Caki2 (cell line): ENCODE results near the gene SCNM1. TPM values are rescaled to one million over a fixed set of nuclear protein-coding genes. Genes with fewer than 3 reads are reported as not detected.

Experiments
- DNase-seq: peaks from one replicate; pipeline ENCODE4 v3.0.0-alpha.2; 2015; ENCODE audit warnings: low read depth
- in situ Hi-C: cut with HindIII; loops from 2 replicates; pipeline ENCODE4 v1.10.0; 2016; ENCODE audit warnings: low sequenced_read_pairs, low pct_unique_long_range_greater_than_20kb, mixed read lengths
- total RNA-seq: library from RNA; depleted of rRNA; stranded (reverse); fragments of >200 nt; shearing (Covaris generic); gene quantifications from 2 replicates; pipeline ENCODE4 v1.2.3, GENCODE V29; 2014; ENCODE audit warnings: low replicate concordance

Gene SCNM1
- total RNA-seq, 1 experiment from 2014 or later: 52.3 TPM

- in situ Hi-C loops: no loop called here
Measured at GRCh38 chr1:151145304-151146071, 20.5 kb upstream of the SCNM1 start.

GRCh38 chr1:151146072-151146411 is 19.9 kb upstream of the SCNM1 start:
- no peak for DNase-seq
- in situ Hi-C loops: no loop called here

More at GRCh38 chr1:151145304-151146071, 20.5 kb upstream of the SCNM1 start:
- no peak for DNase-seq

GRCh38 chr1:151146412-151147131 is 19.4 kb upstream of the SCNM1 start, which contains the start of gene SEMA6C:
Gene SEMA6C, minus strand, starts transcription at chr1:151146631. Its CDS starts 4,010 bp downstream, at chr1:151142621.
- in situ Hi-C loops: no loop called here
- peak; percentile 87 for DNase-seq

GRCh38 chr1:151147132-151147503 is 18.8 kb upstream of the SCNM1 start:
- no peak for DNase-seq
- in situ Hi-C loops: no loop called here

- in situ Hi-C loops: no loop called here
- DNase-seq: no peak
Measured at GRCh38 chr1:151147665-151148064, 18.3 kb upstream of the SCNM1 start.

GRCh38 chr1:151156515-151156819 is 9.5 kb upstream of the SCNM1 start, which contains the start of gene TNFAIP8L2:
Gene TNFAIP8L2, plus strand, starts transcription at chr1:151156649. Its CDS starts 2,049 bp downstream, at chr1:151158698.
- in situ Hi-C loops: no loop called here
- DNase-seq: no peak

- DNase-seq: no peak
- in situ Hi-C loops: no loop called here
Measured at GRCh38 chr1:151157067-151157531, 8.8 kb upstream of the SCNM1 start.

- in situ Hi-C loops: no loop called here
- no peak for DNase-seq
Measured at GRCh38 chr1:151158326-151158725, 7.6 kb upstream of the SCNM1 start.

GRCh38 chr1:151158751-151159251 is 7.1 kb upstream of the SCNM1 start:
- in situ Hi-C loops: no loop called here

GRCh38 chr1:151159373-151159772 is 6.6 kb upstream of the SCNM1 start:
- in situ Hi-C loops: no loop called here

More at GRCh38 chr1:151158751-151159251, 7.1 kb upstream of the SCNM1 start:
- no peak for DNase-seq

GRCh38 chr1:151164732-151165280 is 1.1 kb upstream of the SCNM1 start:
- in situ Hi-C loops: no loop called here
- DNase-seq: no peak

More at GRCh38 chr1:151159373-151159772, 6.6 kb upstream of the SCNM1 start:
- DNase-seq: no peak

- no peak for DNase-seq
- in situ Hi-C loops: no loop called here
Measured at GRCh38 chr1:151165281-151165737, 635 bp upstream of the SCNM1 start.

- DNase-seq: peak; percentile 33
- in situ Hi-C loops: no loop called here
Measured at GRCh38 chr1:151166505-151166956, 587 bp downstream of the SCNM1 start.

GRCh38 chr1:151167116-151167515 is 1.2 kb downstream of the SCNM1 start:
- in situ Hi-C loops: no loop called here

GRCh38 chr1:151171190-151171589 is 5.2 kb downstream of the SCNM1 start:
- in situ Hi-C loops: no loop called here
- no peak for DNase-seq

More at GRCh38 chr1:151167116-151167515, 1.2 kb downstream of the SCNM1 start:
- DNase-seq: no peak

GRCh38 chr1:151175041-151175741 is 9.2 kb downstream of the SCNM1 start:
- in situ Hi-C loops: no loop called here
- DNase-seq: no peak

- in situ Hi-C loops: no loop called here
Measured at GRCh38 chr1:151175863-151176262, 9.9 kb downstream of the SCNM1 start, which contains the start of gene TMOD4. Gene TMOD4, minus strand, starts transcription at chr1:151175981. Its CDS starts 1,106 bp downstream, at chr1:151174875.

GRCh38 chr1:151176514-151177045 is 10.6 kb downstream of the SCNM1 start:
- in situ Hi-C loops: no loop called here
- no peak for DNase-seq

More at GRCh38 chr1:151175863-151176262, 9.9 kb downstream of the SCNM1 start, which contains the start of gene TMOD4:
- no peak for DNase-seq
